Ovary (tissue), 9 donors: Measurements from ENCODE around the gene DNHD1. TPM values are rescaled to one million over a fixed set of nuclear protein-coding genes. Genes with fewer than 3 reads are reported as not detected.

Source experiments
- DNase-seq, 5 donors: peaks; one replicate each; pipeline ENCODE4 v3.0.0-alpha.2; 2019 to 2020
- H3K27ac ChIP-seq, 2 donors: fragments of 200-600 bp; one replicate each; pipeline versions ENCODE4 v1.5.1 to v1.8.0; 2019 to 2022
- H3K27me3 ChIP-seq: fragments of 200-600 bp; one replicate; pipeline ENCODE4 v1.8.0; 2022
- H3K36me3 ChIP-seq: fragments of 200-600 bp; sonication (generic); one replicate; pipeline ENCODE4 v1.5.1; 2019
- H3K4me1 ChIP-seq: one replicate; pipeline ENCODE4 v1.8.1; 2013; ENCODE audit warnings: mild to moderate bottlenecking, moderate library complexity; ENCODE audit not compliant: insufficient read depth
- H3K4me3 ChIP-seq: fragments of 200-600 bp; sonication (generic); one replicate; pipeline ENCODE4 v1.5.1; 2017
- H3K9me3 ChIP-seq, 2 donors: fragments of 200-600 bp in 1 of 2; sonication (generic) in 1 of 2; one replicate each; pipeline versions ENCODE4 v1.5.1 to v1.8.1; 2013 to 2019; ENCODE audit warnings: mild to moderate bottlenecking in 1 of 2, moderate library complexity in 1 of 2
- EP300 ChIP-seq: sonication (generic); formaldehyde crosslinking; IDR thresholded peaks from one replicate; pipeline ENCODE4 v1.6.1; 2017; ENCODE audit warnings: antibody characterized with exemption
- POLR2A ChIP-seq: fragments of 450-650 bp; IDR thresholded peaks from one replicate; pipeline ENCODE4 v1.6.1; 2017; ENCODE audit warnings: antibody characterized with exemption, mild to moderate bottlenecking, moderate library complexity
- WGBS, 3 donors: extraction: QIAGEN DNeasy Blood & Tissue Kit in 1 of 3; methylation state at CpG; one replicate each; pipeline versions ENCODE4 v1.1.5 to v1.1.7; 2013 to 2017; 5-methylcytosine and 5-hydroxymethylcytosine counted together
- intact Hi-C, 4 donors: fragments of 100-400 bp; cut with DNase I; formaldehyde crosslinking; loops; one replicate each; pipeline versions ENCODE4 v1.11.0 to v1.15.1; 2022 to 2023
- polyA plus RNA-seq, 2 donors: library from polyadenylated mRNA; stranded (reverse); fragments of 200-250 nt in 1 of 2; fragments of 350-450 nt in 1 of 2; fragmentation: Illumina TruSeq in 1 of 2; extraction: RNeasy Lipid Tissue Mini Kit (QIAGEN cat#74804) in 1 of 2; gene quantifications; one replicate each; pipeline ENCODE4 v1.2.3, GENCODE V29; 2013 to 2014
- total RNA-seq, 7 donors: library from RNA; depleted of rRNA in 2 of 7; stranded (reverse); fragments of >200 nt in 2 of 7; fragmentation: NEBNext Ultra II Directional in 3 of 7; extraction: Animal tissue kit (Norgen Biotek cat#: 25700) in 3 of 7; gene quantifications; one replicate each; pipeline versions ENCODE4 v1.1.0 to v1.2.4, GENCODE V29; 2016 to 2023
- TF ChIP-seq, protein P1 (sequence below), 3 donors: fragments of 450-650 bp in 2 of 3; fragments of 200-600 bp in 1 of 3; IDR thresholded peaks; one replicate each; pipeline versions ENCODE4 v1.5.1 to v1.8.0; 2016 to 2022; ENCODE audit warnings: antibody characterized with exemption in 3 of 3, mild to moderate bottlenecking in 1 of 3
- donor health status: DM: no; HTN: no; CAD: no; lungs with moderate emphysema.
- donor health status: DM: no; HTN: no; CAD: no.
- donor health status: Bipolar disorder and iron deficiency.
- donor health status: DM: yes; HTN: yes; CAD: no.
- donor health status: DM: no; HTN: no; CAD: no.
- donor health status: DM: yes; HTN: yes; CAD: no.

The DNHD1 gene
- total and polyA plus RNA-seq, 9 donors = 4.0 to 27.6 (median 9.2) TPM

DNA sequence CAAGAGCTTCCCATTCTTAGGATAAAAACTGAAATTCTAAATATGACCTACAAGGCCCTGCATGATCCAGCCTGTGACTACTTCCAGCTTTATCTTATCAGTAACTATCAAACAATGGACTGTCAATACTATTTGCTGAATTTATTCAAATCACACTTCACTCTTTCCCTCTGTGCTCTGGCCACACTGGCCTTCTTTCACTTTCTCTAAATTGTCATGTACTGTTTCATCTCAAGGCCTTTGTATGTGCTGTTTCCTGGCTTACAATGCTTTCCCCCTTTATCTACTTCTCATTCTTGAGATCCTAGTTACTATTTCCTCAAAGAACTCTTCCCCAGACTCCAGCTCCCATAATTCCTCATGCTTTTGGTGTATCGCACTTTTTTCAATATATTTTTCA is 10.1 kb upstream of the DNHD1 start:
- TF ChIP-seq EP300 = no peak
- no peak for DNase-seq
- Histone ChIP-seq H3K4me1 (peaks cover 4% of the 10 kb centered on the region), H3K4me3 (no peak overlapping the region), H3K9me3 (no peaks in the 10 kb centered on the region), H3K36me3 (no peaks in the 10 kb centered on the region), H3K27me3 (no peaks in the 10 kb centered on the region), H3K27ac (no peak overlapping the region)
- WGBS, 3 donors = 83 to 93% (median 89%) methylated on average over 1 of the region's 1 CpG
- intact Hi-C loops = no loop called here

DNA sequence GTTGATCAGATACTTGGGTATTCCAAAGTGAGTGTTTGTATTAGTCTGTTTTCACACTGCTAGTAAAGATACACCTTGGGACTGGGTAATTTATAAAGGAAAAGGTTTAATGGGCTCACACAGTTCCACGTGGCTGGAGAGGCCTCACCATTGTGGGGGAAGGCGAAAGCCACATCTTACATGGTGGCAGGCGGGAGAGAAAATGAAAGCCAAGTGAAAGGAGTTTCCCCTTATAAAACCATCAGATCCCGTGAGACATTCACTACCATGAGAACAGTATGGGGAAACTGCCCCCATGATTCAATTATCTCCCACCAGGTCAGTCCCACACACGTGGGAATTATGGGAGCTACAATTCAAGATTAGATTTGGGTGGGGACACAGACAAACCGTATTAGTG is 8.7 kb upstream of the DNHD1 start:
- Histone ChIP-seq H3K36me3 (no peaks in the 10 kb centered on the region), H3K4me1 (no peaks in the 10 kb centered on the region), H3K27me3 (no peaks in the 10 kb centered on the region), H3K27ac (no peak overlapping the region), H3K4me3 (no peak overlapping the region), H3K9me3 (no peaks in the 10 kb centered on the region)
- 83 to 89% (median 88%) methylated on average over 6 of the region's 6 CpGs for WGBS, 3 donors
- TF ChIP-seq, protein P1, sequence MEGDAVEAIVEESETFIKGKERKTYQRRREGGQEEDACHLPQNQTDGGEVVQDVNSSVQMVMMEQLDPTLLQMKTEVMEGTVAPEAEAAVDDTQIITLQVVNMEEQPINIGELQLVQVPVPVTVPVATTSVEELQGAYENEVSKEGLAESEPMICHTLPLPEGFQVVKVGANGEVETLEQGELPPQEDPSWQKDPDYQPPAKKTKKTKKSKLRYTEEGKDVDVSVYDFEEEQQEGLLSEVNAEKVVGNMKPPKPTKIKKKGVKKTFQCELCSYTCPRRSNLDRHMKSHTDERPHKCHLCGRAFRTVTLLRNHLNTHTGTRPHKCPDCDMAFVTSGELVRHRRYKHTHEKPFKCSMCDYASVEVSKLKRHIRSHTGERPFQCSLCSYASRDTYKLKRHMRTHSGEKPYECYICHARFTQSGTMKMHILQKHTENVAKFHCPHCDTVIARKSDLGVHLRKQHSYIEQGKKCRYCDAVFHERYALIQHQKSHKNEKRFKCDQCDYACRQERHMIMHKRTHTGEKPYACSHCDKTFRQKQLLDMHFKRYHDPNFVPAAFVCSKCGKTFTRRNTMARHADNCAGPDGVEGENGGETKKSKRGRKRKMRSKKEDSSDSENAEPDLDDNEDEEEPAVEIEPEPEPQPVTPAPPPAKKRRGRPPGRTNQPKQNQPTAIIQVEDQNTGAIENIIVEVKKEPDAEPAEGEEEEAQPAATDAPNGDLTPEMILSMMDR (IDR thresholded peaks at IDR 0.05) = no peak
- TF ChIP-seq POLR2A = no peak
- no peak for TF ChIP-seq EP300
- no peak for DNase-seq
- intact Hi-C loops = no loop called here

- H3K4me3 ChIP-seq = no peak overlapping the region
- no peaks in the 10 kb centered on the region for H3K9me3 ChIP-seq
- no peak overlapping the region for H3K27ac ChIP-seq
- H3K4me1 ChIP-seq = no peaks in the 10 kb centered on the region
- intact Hi-C loops = no loop called here
- H3K36me3 ChIP-seq = no peaks in the 10 kb centered on the region
- TF ChIP-seq, protein P1 (IDR thresholded peaks at IDR 0.05) = no peak
- TF ChIP-seq EP300 (no peak), POLR2A (no peak)
- no peak for DNase-seq
- no peaks in the 10 kb centered on the region for H3K27me3 ChIP-seq
- 89 to 95% (median 92%) methylated on average over 3 of the region's 3 CpGs for WGBS, 3 donors
These were observed 8.3 kb upstream of the DNHD1 start for GRCh38 chr11:6488821-6489220.

DNA sequence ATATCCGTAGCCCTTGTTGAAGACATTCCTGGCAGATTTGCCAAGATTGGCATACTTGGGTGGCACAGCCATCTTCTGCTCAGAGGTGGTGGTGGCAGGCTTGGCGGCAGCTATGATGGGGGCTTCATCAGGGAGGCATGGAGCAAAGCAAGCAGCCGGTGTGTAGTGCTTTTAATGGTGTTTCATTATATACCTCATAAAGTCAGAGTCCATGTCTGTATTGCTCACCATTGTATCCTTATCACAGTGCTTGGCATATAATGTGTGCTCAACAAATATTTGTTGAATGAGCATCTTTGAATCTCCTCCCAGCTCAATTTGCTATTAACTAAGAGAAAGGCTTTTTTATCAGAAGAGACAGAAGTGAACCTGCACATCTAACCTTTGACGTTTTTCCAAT is 7.8 kb upstream of the DNHD1 start:
- no peak for DNase-seq
- WGBS, 3 donors = 82 to 90% (median 87%) methylated on average over 4 of the region's 4 CpGs
- H3K9me3 ChIP-seq = no peaks in the 10 kb centered on the region
- no peak for TF ChIP-seq EP300
- TF ChIP-seq, protein P1 (IDR thresholded peaks at IDR 0.05) = no peak
- H3K27me3 ChIP-seq = no peaks in the 10 kb centered on the region
- no peak overlapping the region for H3K27ac ChIP-seq
- intact Hi-C loops = no loop called here
- H3K4me1 ChIP-seq = no peaks in the 10 kb centered on the region
- no peaks in the 10 kb centered on the region for H3K36me3 ChIP-seq
- no peak overlapping the region for H3K4me3 ChIP-seq

DNA sequence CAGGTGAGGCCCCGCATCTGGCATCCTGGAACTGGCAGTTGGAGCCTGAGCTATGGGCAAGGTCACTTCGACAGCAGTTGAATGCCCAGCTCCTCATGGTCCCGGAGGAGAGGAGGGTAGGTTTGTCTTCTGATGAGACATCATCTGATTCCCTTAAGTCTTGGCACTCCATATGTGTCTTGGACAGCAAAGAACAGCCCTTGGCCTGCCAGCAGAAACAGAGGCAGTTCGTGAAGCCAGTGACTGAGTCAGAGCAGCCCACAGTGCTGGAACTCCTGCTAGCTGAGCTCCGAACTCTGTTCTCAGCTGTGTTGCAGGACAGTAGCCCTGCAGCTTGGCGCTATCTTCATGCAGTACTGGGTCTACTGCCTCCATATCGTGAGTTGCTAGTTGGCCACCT is 1.0 kb downstream of the DNHD1 start:
- Histone ChIP-seq H3K4me3 (no peak overlapping the region), H3K4me1 (peaks cover 7% of the 10 kb centered on the region), H3K27me3 (no peaks in the 10 kb centered on the region), H3K9me3 (no peaks in the 10 kb centered on the region), H3K27ac (no peak overlapping the region), H3K36me3 (no peaks in the 10 kb centered on the region)
- 56 to 68% (median 66%) methylated on average over 7 of the region's 7 CpGs for WGBS, 3 donors
- intact Hi-C loops = no loop called here
- no peak for TF ChIP-seq EP300
- DNase-seq = no peak

- no peaks in the 10 kb centered on the region for H3K36me3 ChIP-seq
- TF ChIP-seq POLR2A = no peak
- TF ChIP-seq, protein P1 (IDR thresholded peaks at IDR 0.05) = no peak
- H3K27me3 ChIP-seq = no peaks in the 10 kb centered on the region
- H3K27ac ChIP-seq = no peak overlapping the region
- H3K4me3 ChIP-seq = no peak overlapping the region
- H3K4me1 ChIP-seq = peaks cover 7% of the 10 kb centered on the region
- intact Hi-C loops = no loop called here
- WGBS, 3 donors = 97 to 99% (median 97%) methylated on average over 5 of the region's 5 CpGs
- no peaks in the 10 kb centered on the region for H3K9me3 ChIP-seq
- no peak for DNase-seq
These were observed 1.5 kb downstream of the DNHD1 start for GRCh38 chr11:6498544-6498943.
